Mucosa of stomach (tissue), 1 donor: ENCODE measurements around the gene DTNA.
"Not testable (repeated sequence)": the region's sequence is repeated elsewhere in the genome, so short reads cannot be mapped to it uniquely, and the experiment has no call there.

ENCODE experiments used
- H3K27me3 ChIP-seq: one replicate; pipeline ENCODE4 v1.7.0; 2013; ENCODE audit warnings: mild to moderate bottlenecking, low read length; ENCODE audit not compliant: control insufficient read depth, insufficient read depth
- H3K36me3 ChIP-seq: one replicate; pipeline ENCODE4 v1.7.0; 2013; ENCODE audit warnings: low read length; ENCODE audit not compliant: control insufficient read depth, insufficient read depth
- H3K4me1 ChIP-seq: one replicate; pipeline ENCODE4 v1.7.0; 2013; ENCODE audit warnings: mild to moderate bottlenecking, low read length; ENCODE audit not compliant: control insufficient read depth, insufficient read depth
- H3K4me3 ChIP-seq: one replicate; pipeline ENCODE4 v1.7.0; 2013; ENCODE audit warnings: low read length
- H3K9ac ChIP-seq: one replicate; pipeline ENCODE4 v1.7.0; 2013; ENCODE audit warnings: mild to moderate bottlenecking, low read length, moderate library complexity
- H3K9me3 ChIP-seq: one replicate; pipeline ENCODE4 v1.7.0; 2013; ENCODE audit warnings: mild to moderate bottlenecking, low read length, moderate library complexity; ENCODE audit not compliant: control insufficient read depth
- donor health status: Pancreatic carcinoma.

DTNA gene

DNA sequence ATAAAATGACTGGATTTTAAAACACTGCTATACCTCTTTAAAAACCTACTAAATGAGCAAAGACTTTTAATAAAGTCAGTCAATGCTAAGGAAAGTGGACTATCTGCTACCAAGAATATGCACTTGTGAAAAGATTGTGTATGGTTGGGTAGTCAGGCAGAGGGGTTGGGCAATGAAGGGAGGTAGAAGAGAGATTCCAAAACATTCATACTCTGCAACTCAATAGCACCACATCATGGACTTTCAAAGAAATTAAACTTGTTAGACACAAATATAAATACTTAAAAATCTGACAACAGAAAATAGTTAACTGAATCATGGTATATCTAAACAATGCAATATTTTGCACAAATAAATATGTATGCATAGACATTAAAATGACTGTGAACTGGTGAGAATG, 191.2 kb downstream of the DTNA start:
- no peaks in the 10 kb centered on the region for H3K36me3 ChIP-seq
- H3K9me3 ChIP-seq = no peaks in the 10 kb centered on the region
- no peak overlapping the region for H3K9ac ChIP-seq
- H3K27me3 ChIP-seq = no peaks in the 10 kb centered on the region
- H3K4me1 ChIP-seq = no peaks in the 10 kb centered on the region
- H3K4me3 ChIP-seq = no peak overlapping the region

DNA sequence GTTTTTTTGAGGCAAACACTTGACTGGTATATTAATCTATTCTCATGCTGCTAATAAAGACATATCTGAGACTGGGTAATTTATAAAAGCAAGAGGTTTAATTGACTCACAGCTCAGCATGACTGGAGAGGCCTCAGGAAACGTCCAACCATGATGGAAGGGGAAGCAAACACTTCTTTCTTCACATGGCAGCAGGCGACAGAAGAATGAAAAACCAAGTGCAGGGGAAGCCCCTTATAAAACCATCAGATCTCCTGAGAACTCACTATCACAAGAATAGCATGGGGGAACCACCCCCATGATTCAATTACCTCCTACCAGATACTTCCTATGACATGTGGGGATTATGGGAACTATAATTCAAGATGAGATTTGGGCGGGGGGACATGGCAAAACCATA, 194.9 kb downstream of the DTNA start:
- Histone ChIP-seq H3K27me3 (no peaks in the 10 kb centered on the region), H3K36me3 (no peaks in the 10 kb centered on the region), H3K9ac (no peak overlapping the region), H3K9me3 (no peaks in the 10 kb centered on the region), H3K4me1 (no peaks in the 10 kb centered on the region), H3K4me3 (no peak overlapping the region)

DNA sequence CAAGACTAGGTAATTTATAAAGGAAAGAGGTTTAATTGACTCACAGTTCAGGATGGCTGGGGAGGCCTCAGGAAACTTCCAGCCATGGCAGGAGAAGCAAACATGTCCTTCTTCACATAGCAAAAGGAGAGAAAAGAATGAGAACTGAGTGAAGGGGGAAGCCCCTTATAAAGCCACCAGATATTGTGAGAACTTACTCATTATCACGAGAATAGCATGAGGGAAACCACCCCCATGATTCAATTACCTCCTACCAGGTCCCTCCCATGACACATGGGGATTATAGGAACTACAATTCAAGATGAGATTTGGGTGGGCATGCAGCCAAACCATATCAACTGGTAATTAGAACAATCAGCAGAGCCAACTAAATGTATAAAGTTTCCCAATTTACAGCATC, 196.9 kb downstream of the DTNA start:
- not testable (repeated sequence) for H3K9me3 ChIP-seq, H3K27me3 ChIP-seq, H3K9ac ChIP-seq, H3K4me1 ChIP-seq, H3K4me3 ChIP-seq, H3K36me3 ChIP-seq

DNA sequence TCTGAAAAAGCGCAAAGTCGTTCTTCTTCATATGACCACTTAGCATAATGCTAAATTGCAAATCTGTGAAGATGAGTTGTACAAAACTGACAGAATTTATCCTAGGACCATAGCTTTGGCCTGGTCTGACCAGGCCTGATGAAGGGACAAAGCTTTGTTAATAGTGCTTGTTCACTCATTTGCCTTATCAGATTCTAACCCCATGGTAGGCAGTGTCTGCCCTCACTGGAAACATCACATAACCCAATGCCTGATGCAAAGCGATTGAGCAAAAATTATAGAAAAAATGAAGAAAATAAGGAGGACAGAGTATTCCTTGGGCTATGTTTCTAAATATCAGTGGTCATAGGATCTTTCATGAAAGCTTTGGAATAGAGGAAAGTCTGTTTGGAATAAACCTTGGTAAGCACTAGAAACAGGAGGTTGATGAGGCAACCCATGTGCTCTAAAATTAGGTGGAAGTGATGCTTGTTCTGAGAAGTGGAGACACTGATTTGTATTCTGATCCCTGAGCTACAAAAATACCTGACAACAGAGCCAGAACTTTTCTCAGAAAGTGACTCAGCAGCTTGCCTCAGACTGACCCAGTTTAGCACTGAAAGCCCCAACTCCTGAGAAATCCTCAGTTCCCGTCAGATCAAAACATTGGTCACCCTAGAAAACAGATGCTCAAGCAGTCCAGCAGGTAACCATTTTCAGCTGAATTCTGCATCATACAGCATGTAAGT, 199.7 kb downstream of the DTNA start:
- no peaks in the 10 kb centered on the region for H3K27me3 ChIP-seq
- H3K9ac ChIP-seq = no peak overlapping the region
- H3K36me3 ChIP-seq = no peaks in the 10 kb centered on the region
- no peaks in the 10 kb centered on the region for H3K9me3 ChIP-seq
- no peaks in the 10 kb centered on the region for H3K4me1 ChIP-seq
- H3K4me3 ChIP-seq = no peak overlapping the region

DNA sequence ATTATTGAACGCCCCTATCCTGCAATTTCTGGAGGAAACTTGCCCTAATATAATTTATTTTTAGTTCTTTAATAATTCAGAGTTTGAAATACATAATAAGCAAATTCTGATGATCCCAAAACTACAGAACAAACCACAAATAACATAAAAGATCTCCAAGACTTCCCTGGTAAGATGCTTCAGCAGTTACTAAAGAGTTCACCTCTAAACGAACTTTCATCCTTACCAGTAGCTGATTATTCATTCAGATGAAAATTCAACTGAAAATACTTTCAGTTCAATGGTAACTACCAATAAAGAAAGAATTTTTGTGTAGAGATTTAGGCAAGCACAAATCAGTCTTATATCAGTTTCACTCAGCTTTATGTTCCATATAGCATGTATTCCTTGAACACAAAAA, 201.0 kb downstream of the DTNA start:
- Histone ChIP-seq H3K4me3 (no peak overlapping the region), H3K9ac (no peak overlapping the region), H3K4me1 (no peaks in the 10 kb centered on the region), H3K27me3 (no peaks in the 10 kb centered on the region), H3K36me3 (no peaks in the 10 kb centered on the region), H3K9me3 (no peaks in the 10 kb centered on the region)

GRCh38 chr18:34911661-34912384, 201.7 kb downstream of the DTNA start:
- Histone ChIP-seq H3K36me3 (no peaks in the 10 kb centered on the region), H3K9me3 (no peaks in the 10 kb centered on the region), H3K4me3 (no peak overlapping the region), H3K9ac (no peak overlapping the region), H3K4me1 (no peaks in the 10 kb centered on the region), H3K27me3 (no peaks in the 10 kb centered on the region)

DNA sequence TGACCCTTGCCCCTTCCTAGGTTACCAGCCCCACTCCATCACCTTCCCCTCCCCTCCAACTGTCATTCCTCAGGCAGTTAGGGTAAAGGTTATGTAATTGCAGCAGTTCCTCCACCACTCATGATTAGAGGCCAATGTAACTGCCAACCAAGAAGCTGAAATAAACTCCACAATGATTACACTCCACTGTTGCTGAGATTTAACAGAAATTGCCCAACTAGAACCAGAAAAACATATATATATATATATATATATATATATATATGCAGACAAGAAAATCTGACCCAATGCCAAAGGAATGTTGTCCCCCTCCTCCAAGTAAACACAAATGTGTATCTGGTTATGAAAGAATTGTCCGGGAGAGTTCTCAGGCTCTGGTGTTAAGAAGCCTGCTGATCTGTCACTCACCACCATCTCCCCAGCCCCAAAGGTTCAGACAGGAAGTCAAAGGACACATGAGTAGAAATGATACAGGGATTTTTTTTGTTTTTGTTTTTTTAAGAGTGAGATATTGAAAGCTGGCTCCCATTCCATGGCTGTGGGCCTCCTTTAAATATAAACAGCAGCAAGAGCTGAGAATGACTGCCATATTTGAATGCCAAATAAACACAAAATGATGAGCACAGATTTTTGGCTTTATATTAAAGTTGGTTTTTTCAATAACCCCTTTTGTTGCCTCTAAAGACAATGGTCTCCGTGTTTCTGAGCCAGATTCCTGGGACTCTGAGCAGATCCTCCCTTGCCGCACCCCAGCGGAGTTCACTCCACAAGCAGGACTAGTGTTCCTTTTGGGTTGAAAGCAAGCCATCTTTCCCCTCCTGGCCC, 204.0 kb downstream of the DTNA start:
- Histone ChIP-seq H3K4me3 (no peak overlapping the region), H3K9ac (no peak overlapping the region), H3K36me3 (no peaks in the 10 kb centered on the region), H3K27me3 (no peaks in the 10 kb centered on the region), H3K9me3 (no peaks in the 10 kb centered on the region), H3K4me1 (no peaks in the 10 kb centered on the region)

- no peak overlapping the region for H3K4me3 ChIP-seq
- no peaks in the 10 kb centered on the region for H3K36me3 ChIP-seq
- H3K9me3 ChIP-seq = no peaks in the 10 kb centered on the region
- H3K9ac ChIP-seq = no peak overlapping the region
- H3K4me1 ChIP-seq = no peaks in the 10 kb centered on the region
- H3K27me3 ChIP-seq = no peaks in the 10 kb centered on the region
Observed at GRCh38 chr18:34915046-34915445, 204.9 kb downstream of the DTNA start.

GRCh38 chr18:34916539-34916938, 206.4 kb downstream of the DTNA start:
- H3K27me3 ChIP-seq, H3K4me3 ChIP-seq, H3K9me3 ChIP-seq, H3K36me3 ChIP-seq, H3K4me1 ChIP-seq, H3K9ac ChIP-seq: not testable (repeated sequence)

- H3K4me3 ChIP-seq = no peak overlapping the region
- H3K9ac ChIP-seq = no peak overlapping the region
- no peaks in the 10 kb centered on the region for H3K4me1 ChIP-seq
- H3K9me3 ChIP-seq = no peaks in the 10 kb centered on the region
- no peaks in the 10 kb centered on the region for H3K36me3 ChIP-seq
- no peaks in the 10 kb centered on the region for H3K27me3 ChIP-seq
Observed at GRCh38 chr18:34918856-34919255, 208.8 kb downstream of the DTNA start.

DNA sequence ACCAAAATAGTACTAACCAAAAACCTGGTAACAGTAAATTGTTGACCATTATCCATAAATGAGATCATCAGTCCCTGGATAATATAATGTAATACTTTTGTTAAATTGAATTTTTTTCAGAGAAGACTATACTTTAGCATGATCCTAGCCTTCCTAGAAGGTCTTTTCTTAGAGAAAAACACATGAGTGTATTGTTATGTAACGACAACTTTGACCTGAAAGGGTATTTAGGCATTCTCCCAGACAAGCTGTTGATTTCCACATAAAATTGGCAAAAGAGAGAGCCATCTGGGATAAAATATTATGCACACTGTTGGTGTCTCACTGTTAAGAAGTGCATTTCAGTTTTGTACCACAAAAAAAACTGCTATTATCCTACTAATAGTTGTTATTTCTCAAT, 211.1 kb downstream of the DTNA start:
- Histone ChIP-seq H3K9me3 (no peaks in the 10 kb centered on the region), H3K4me3 (no peak overlapping the region), H3K9ac (no peak overlapping the region), H3K4me1 (no peaks in the 10 kb centered on the region), H3K36me3 (no peaks in the 10 kb centered on the region), H3K27me3 (no peaks in the 10 kb centered on the region)

GRCh38 chr18:34921811-34922385, 211.8 kb downstream of the DTNA start:
- no peaks in the 10 kb centered on the region for H3K27me3 ChIP-seq

More at GRCh38 chr18:34921811-34922385, 211.8 kb downstream of the DTNA start:
- H3K9ac ChIP-seq = no peak overlapping the region
- no peak overlapping the region for H3K4me3 ChIP-seq
- H3K36me3 ChIP-seq = no peaks in the 10 kb centered on the region
- H3K4me1 ChIP-seq = no peaks in the 10 kb centered on the region
- no peaks in the 10 kb centered on the region for H3K9me3 ChIP-seq
